ENCODE measurements around the gene SUGP2. TPM values are rescaled to one million over a fixed set of nuclear protein-coding genes. Genes with fewer than 3 reads are reported as not detected.
"Not testable (repeated sequence)": the region's sequence is repeated elsewhere in the genome, so short reads cannot be mapped to it uniquely, and the experiment has no call there.

SUGP2 gene
- total RNA-seq, 2 donors from 2014 or later, result 120 to 128 TPM

GRCh38 chr19:19031891-19032290 is 1.4 kb downstream of the SUGP2 start:
- H3K27me3 Mint-ChIP-seq, result no peaks in the 10 kb centered on the region
- H3K4me3 Mint-ChIP-seq, result peak overlapping the region; percentile 87
- peaks cover 20% of the 10 kb centered on the region for H3K4me1 Mint-ChIP-seq
- H3K9me3 Mint-ChIP-seq, result no peaks in the 10 kb centered on the region
- H3K36me3 Mint-ChIP-seq (ENCODE audit: low read depth), result peaks cover 76% of the 10 kb centered on the region
- H3K27ac Mint-ChIP-seq, result peak overlapping the region; percentile 93
- no peak for ATAC-seq (replicated peaks)

- Mint-ChIP-seq H3K27ac (no peak overlapping the region), H3K27me3 (no peaks in the 10 kb centered on the region), H3K4me1 (peaks cover 14% of the 10 kb centered on the region), H3K36me3 (ENCODE audit: low read depth) (peaks cover 92% of the 10 kb centered on the region), H3K4me3 (no peak overlapping the region), H3K9me3 (no peaks in the 10 kb centered on the region)
- ATAC-seq (replicated peaks), result no peak
These were observed 4.8 kb downstream of the SUGP2 start for GRCh38 chr19:19028526-19028925.

GRCh38 chr19:19027228-19027627 is 6.1 kb downstream of the SUGP2 start:
- ATAC-seq (replicated peaks), result no peak
- Mint-ChIP-seq H3K27ac (no peak overlapping the region), H3K4me3 (no peak overlapping the region), H3K9me3 (no peaks in the 10 kb centered on the region), H3K36me3 (ENCODE audit: low read depth) (peaks cover 100% of the 10 kb centered on the region), H3K4me1 (peaks cover 17% of the 10 kb centered on the region), H3K27me3 (no peaks in the 10 kb centered on the region)

DNA sequence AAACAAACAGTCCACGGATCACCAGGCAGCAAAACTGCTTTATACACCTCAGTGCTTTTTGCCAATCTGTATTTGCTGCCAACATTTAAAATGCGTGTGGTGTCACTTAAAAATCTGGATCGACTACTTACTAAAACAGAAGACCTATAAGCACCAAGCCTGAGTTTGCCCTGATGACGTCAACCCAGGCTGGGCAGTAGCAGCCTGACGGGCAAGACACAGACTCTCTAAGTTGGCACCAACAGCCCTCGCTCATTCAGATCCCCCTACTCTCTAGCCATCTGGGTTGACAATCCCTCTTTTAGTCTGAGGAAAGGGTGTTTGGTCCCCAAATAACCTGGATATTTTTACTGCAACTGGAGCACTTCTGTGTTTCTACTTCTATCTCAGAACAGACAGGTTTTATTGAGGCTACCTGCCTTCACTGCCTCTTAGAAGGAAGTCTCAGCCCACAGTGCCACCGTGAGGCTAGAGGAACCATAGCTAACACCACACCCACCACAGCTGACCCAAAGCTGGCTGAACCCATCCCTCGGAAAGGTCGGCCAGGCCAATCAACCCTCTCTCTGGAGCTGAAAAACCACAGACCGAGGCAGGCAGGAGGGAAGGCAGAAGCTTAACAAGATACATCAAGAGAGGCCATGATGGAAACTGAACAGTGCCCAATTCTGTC is 6.9 kb downstream of the SUGP2 start:
- Mint-ChIP-seq H3K27me3 (no peaks in the 10 kb centered on the region), H3K36me3 (ENCODE audit: low read depth) (peaks cover 100% of the 10 kb centered on the region), H3K9me3 (no peaks in the 10 kb centered on the region), H3K4me3 (no peak overlapping the region), H3K4me1 (peaks cover 18% of the 10 kb centered on the region), H3K27ac (no peak overlapping the region)
- ATAC-seq (replicated peaks), result no peak

DNA sequence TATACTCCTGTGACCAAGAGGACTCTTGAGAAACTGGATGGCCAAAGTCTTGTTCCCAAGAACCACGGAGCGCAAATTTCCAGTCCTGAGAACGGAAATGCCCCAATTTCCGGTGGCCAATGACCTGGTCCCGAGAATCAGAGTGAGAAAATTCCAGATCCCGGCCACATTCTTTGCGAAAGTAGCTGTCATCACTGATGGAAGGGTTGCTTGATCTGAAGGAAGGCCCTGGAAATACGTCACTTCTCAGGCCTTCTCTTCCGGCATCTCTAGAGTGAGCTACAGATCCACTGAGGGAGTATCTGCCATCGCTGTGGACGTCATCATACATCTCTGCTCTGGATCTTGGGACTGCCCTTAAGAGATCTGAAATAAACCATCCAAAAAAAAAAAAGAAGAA is 7.5 kb downstream of the SUGP2 start:
- H3K27ac Mint-ChIP-seq, result peak overlapping the region; percentile 33
- H3K9me3 Mint-ChIP-seq, result no peaks in the 10 kb centered on the region

DNA sequence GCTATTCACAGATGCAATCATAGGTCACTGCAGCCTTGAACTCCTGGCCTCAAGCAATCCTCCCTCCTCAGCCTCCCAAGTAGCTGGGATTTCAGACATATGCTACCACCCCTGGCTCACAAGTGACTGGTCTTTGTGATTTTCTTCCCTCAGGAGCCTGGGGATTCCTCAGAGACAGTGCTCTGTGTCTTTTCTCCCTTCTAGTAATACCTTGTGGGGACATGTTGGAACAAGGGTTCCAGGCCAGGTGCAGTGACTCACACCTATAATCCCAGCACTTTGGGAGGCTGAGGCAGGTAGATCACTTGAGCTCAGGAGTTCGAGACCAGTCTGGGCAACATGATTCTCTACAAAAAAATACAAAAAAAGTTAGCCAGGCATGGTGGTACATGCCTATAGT is 9.9 kb downstream of the SUGP2 start:
- H3K36me3 Mint-ChIP-seq (ENCODE audit: low read depth), result peaks cover 89% of the 10 kb centered on the region
- not testable (repeated sequence) for H3K27me3 Mint-ChIP-seq; H3K4me3 Mint-ChIP-seq; ATAC-seq (replicated peaks); H3K9me3 Mint-ChIP-seq
- H3K27ac Mint-ChIP-seq, result peak overlapping the region; percentile 16
- H3K4me1 Mint-ChIP-seq, result peaks cover 22% of the 10 kb centered on the region

More for the DNA sequence above, 7.5 kb downstream of the SUGP2 start:
- H3K36me3 Mint-ChIP-seq (ENCODE audit: low read depth), result peaks cover 100% of the 10 kb centered on the region
- no peaks in the 10 kb centered on the region for H3K27me3 Mint-ChIP-seq
- no peak overlapping the region for H3K4me3 Mint-ChIP-seq
- H3K4me1 Mint-ChIP-seq, result peaks cover 22% of the 10 kb centered on the region
- ATAC-seq (replicated peaks), result no peak

GRCh38 chr19:19022380-19022961 is 10.8 kb downstream of the SUGP2 start:
- H3K9me3 Mint-ChIP-seq, result no peaks in the 10 kb centered on the region
- H3K4me3 Mint-ChIP-seq, result no peak overlapping the region
- ATAC-seq (replicated peaks), result no peak
- peaks cover 88% of the 10 kb centered on the region for H3K36me3 Mint-ChIP-seq (ENCODE audit: low read depth)
- peak overlapping the region; percentile 6 for H3K27ac Mint-ChIP-seq
- peaks cover 22% of the 10 kb centered on the region for H3K4me1 Mint-ChIP-seq
- no peaks in the 10 kb centered on the region for H3K27me3 Mint-ChIP-seq

- Mint-ChIP-seq H3K4me1 (peaks cover 13% of the 10 kb centered on the region), H3K9me3 (no peaks in the 10 kb centered on the region), H3K27ac (no peak overlapping the region), H3K4me3 (no peak overlapping the region), H3K27me3 (no peaks in the 10 kb centered on the region), H3K36me3 (ENCODE audit: low read depth) (peaks cover 88% of the 10 kb centered on the region)
- no peak for ATAC-seq (replicated peaks)
These were observed 12.2 kb downstream of the SUGP2 start for GRCh38 chr19:19021115-19021514.

GRCh38 chr19:19010551-19010950 is 22.8 kb downstream of the SUGP2 start:
- H3K27me3 Mint-ChIP-seq, result no peaks in the 10 kb centered on the region
- ATAC-seq (replicated peaks), result no peak
- H3K36me3 Mint-ChIP-seq (ENCODE audit: low read depth), result peaks cover 96% of the 10 kb centered on the region
- H3K9me3 Mint-ChIP-seq, result no peaks in the 10 kb centered on the region
- H3K27ac Mint-ChIP-seq, result peak overlapping the region; percentile 10
- H3K4me1 Mint-ChIP-seq, result peaks cover 4% of the 10 kb centered on the region
- no peak overlapping the region for H3K4me3 Mint-ChIP-seq

- Mint-ChIP-seq H3K27ac (no peak overlapping the region), H3K27me3 (no peaks in the 10 kb centered on the region), H3K4me3 (no peak overlapping the region), H3K9me3 (no peaks in the 10 kb centered on the region), H3K4me1 (peaks cover 4% of the 10 kb centered on the region), H3K36me3 (ENCODE audit: low read depth) (peaks cover 98% of the 10 kb centered on the region)
- ATAC-seq (replicated peaks), result no peak
These were observed 23.4 kb downstream of the SUGP2 start for GRCh38 chr19:19009951-19010350.

DNA sequence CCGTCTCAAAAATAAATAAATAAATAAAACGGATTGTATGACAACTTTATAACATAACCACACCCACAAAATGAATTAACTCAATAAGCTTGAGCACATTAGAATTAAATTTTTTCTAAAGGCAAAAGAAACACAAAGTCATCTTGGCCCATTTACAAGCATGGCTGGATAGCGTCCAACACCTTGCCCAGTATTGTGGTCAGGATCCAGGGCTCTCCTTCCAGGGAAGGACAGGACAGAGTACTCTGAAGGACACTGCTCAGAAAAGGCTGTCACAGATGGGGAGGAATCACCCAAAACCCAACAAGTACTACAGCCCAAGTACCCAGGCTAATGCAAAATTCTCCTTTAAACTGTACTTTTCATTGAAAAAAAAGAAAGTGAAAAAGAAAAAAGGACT is 27.1 kb downstream of the SUGP2 start:
- H3K27me3 Mint-ChIP-seq, result no peaks in the 10 kb centered on the region
- H3K4me3 Mint-ChIP-seq, result no peak overlapping the region
- peaks cover 97% of the 10 kb centered on the region for H3K36me3 Mint-ChIP-seq (ENCODE audit: low read depth)
- no peak for ATAC-seq (replicated peaks)
- H3K4me1 Mint-ChIP-seq, result no peaks in the 10 kb centered on the region
- no peak overlapping the region for H3K27ac Mint-ChIP-seq
- no peaks in the 10 kb centered on the region for H3K9me3 Mint-ChIP-seq

- H3K27ac Mint-ChIP-seq, result no peak overlapping the region
- no peaks in the 10 kb centered on the region for H3K9me3 Mint-ChIP-seq
- no peak overlapping the region for H3K4me3 Mint-ChIP-seq
- no peak for ATAC-seq (replicated peaks)
- no peaks in the 10 kb centered on the region for H3K27me3 Mint-ChIP-seq
- peaks cover 8% of the 10 kb centered on the region for H3K4me1 Mint-ChIP-seq
- peaks cover 91% of the 10 kb centered on the region for H3K36me3 Mint-ChIP-seq (ENCODE audit: low read depth)
These were observed 29.2 kb downstream of the SUGP2 start for GRCh38 chr19:19004144-19004543.

GRCh38 chr19:18999896-19000620 is 33.3 kb downstream of the SUGP2 start:
- H3K4me3 Mint-ChIP-seq, result no peak overlapping the region
- peaks cover 80% of the 10 kb centered on the region for H3K36me3 Mint-ChIP-seq (ENCODE audit: low read depth)
- H3K27me3 Mint-ChIP-seq, result no peaks in the 10 kb centered on the region
- H3K4me1 Mint-ChIP-seq, result peaks cover 15% of the 10 kb centered on the region
- no peaks in the 10 kb centered on the region for H3K9me3 Mint-ChIP-seq
- ATAC-seq (replicated peaks), result no peak
- H3K27ac Mint-ChIP-seq, result peak overlapping the region; percentile 5

DNA sequence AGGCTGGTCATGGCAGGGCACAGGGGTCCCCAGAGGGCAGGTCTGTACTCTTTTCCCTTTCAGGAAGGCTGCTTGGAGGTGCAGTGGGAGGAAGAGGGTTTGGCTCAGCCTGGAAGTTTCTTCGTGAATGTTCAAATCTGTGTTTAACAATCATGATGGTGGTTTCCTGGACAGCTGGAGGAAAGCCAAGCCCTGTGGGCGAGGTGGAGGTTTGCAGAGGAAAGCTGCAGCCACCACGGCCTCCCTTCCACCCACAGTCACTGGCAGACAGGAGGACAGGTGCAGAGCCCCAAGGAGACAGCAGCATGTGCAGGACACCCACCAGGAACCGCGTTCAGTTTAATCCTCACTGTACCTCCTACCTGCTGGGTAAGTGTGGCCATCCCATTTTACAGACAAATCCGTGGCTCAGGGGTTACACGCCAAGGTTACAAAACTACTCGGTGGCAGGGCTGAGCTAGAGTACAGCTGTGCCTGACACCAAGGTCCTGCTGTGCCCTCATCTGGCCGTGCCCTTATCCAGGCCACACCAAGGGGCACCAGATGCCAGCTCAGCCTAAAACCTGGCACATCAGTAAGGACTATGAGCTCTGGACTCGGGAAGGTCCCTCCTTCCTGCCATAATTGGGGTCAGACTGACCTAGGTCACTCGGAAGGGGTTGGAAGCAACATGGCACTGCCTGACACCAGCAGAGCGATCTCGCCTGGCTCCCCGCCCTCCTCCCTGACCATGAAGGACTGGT is 34.1 kb downstream of the SUGP2 start:
- no peaks in the 10 kb centered on the region for H3K9me3 Mint-ChIP-seq
- peaks cover 15% of the 10 kb centered on the region for H3K4me1 Mint-ChIP-seq
- H3K36me3 Mint-ChIP-seq (ENCODE audit: low read depth), result peaks cover 80% of the 10 kb centered on the region
- H3K4me3 Mint-ChIP-seq, result no peak overlapping the region
- no peak for ATAC-seq (replicated peaks)
- H3K27ac Mint-ChIP-seq, result peak overlapping the region; percentile 37
- H3K27me3 Mint-ChIP-seq, result no peaks in the 10 kb centered on the region

Measured in activated T-helper 17 cell treated with anti-CD3 and anti-CD28 coated beads, Interleukin-2, amount 50 U/mL, for 72 hours (primary cell).